OCI-LY1 (cell line): Measurements from ENCODE around the gene KRTAP3-1.

ENCODE experiments used
- H2AFZ ChIP-seq: fragments of 200-600 bp; sonication (generic), shearing (Covaris generic); 2 replicates; pipeline ENCODE4 v1.6.0; 2014; ENCODE audit warnings: antibody characterized with exemption, mild to moderate bottlenecking, low read length
- H3F3A ChIP-seq: fragments of 200-600 bp; sonication (generic), shearing (Covaris generic); 2 replicates; pipeline ENCODE4 v1.6.0; 2014; ENCODE audit warnings: mild to moderate bottlenecking, antibody characterized with exemption, low read length, moderate library complexity; ENCODE audit not compliant: insufficient read depth
- H3K27ac ChIP-seq: fragments of 200-600 bp; sonication (generic); 2 replicates; pipeline ENCODE4 v1.5.1; 2014; ENCODE audit warnings: low read length, mixed run types, mild to moderate bottlenecking, low read depth; ENCODE audit not compliant: poor library complexity, severe bottlenecking
- H3K27me3 ChIP-seq: fragments of 200-600 bp; sonication (generic); 2 replicates; pipeline ENCODE4 v1.6.0; 2014; ENCODE audit warnings: antibody characterized with exemption, mild to moderate bottlenecking, low read length, moderate library complexity; ENCODE audit not compliant: insufficient read depth
- H3K36me3 ChIP-seq: fragments of 200-600 bp; sonication (generic); 2 replicates; pipeline ENCODE4 v1.6.1; 2014; ENCODE audit warnings: mild to moderate bottlenecking, antibody characterized with exemption, low read length, moderate library complexity, mixed read lengths; ENCODE audit not compliant: insufficient read depth
- H3K4me1 ChIP-seq: fragments of 200-600 bp; sonication (generic); 2 replicates; pipeline ENCODE4 v1.5.1; 2014; ENCODE audit warnings: mild to moderate bottlenecking, low read length, moderate library complexity; ENCODE audit not compliant: insufficient read depth, severe bottlenecking
- H3K4me2 ChIP-seq: fragments of 200-600 bp; sonication (generic), shearing (Covaris generic); 2 replicates; pipeline ENCODE4 v1.6.1; 2014; ENCODE audit warnings: low read length
- H3K4me3 ChIP-seq: fragments of 200-600 bp; sonication (generic); 2 replicates; pipeline ENCODE4 v1.5.1; 2014; ENCODE audit warnings: low read length, low read depth, mild to moderate bottlenecking, mixed read lengths; ENCODE audit not compliant: poor library complexity, severe bottlenecking
- H3K79me2 ChIP-seq: fragments of 200-600 bp; shearing (Covaris generic); 2 replicates; pipeline ENCODE4 v1.6.1; 2016; ENCODE audit warnings: mixed run types, low read length, mixed read lengths; ENCODE audit not compliant: insufficient read depth
- H3K9ac ChIP-seq: fragments of 200-600 bp; sonication (generic), shearing (Covaris generic); 2 replicates; pipeline ENCODE4 v1.6.1; 2014; ENCODE audit warnings: mild to moderate bottlenecking, low read length, mixed read lengths
- H3K9me2 ChIP-seq: fragments of 200-600 bp; sonication (generic), shearing (Covaris generic); 2 replicates; pipeline ENCODE4 v1.6.1; 2014; ENCODE audit warnings: low read depth, mild to moderate bottlenecking, low read length, mixed read lengths
- H3K9me3 ChIP-seq: fragments of 200-600 bp; shearing (Covaris generic); 2 replicates; pipeline ENCODE4 v1.6.1; 2014; ENCODE audit warnings: low read length, mixed read lengths
- H4K20me1 ChIP-seq: fragments of 200-600 bp; sonication (generic), shearing (Covaris generic); 2 replicates; pipeline ENCODE4 v1.6.0; 2016; ENCODE audit warnings: mild to moderate bottlenecking, low read length; ENCODE audit not compliant: insufficient read depth
- CTCF ChIP-seq: fragments of 200-600 bp; sonication (generic), shearing (Covaris generic); IDR thresholded peaks from 2 replicates; pipeline ENCODE4 v1.5.1; 2017; ENCODE audit warnings: mild to moderate bottlenecking, antibody characterized with exemption, low read length, moderate library complexity, mixed read lengths
- EZH2 ChIP-seq: fragments of 200-600 bp; sonication (generic), shearing (Covaris generic); IDR thresholded peaks from 2 replicates; pipeline ENCODE4 v1.8.0; 2017; ENCODE audit warnings: borderline replicate concordance, mixed run types, mild to moderate bottlenecking, antibody characterized with exemption, low read length, moderate library complexity, mixed read lengths

The KRTAP3-1 gene

GRCh38 chr17:41004397-41004796, 4.5 kb downstream of the KRTAP3-1 start:
- Histone ChIP-seq H3K4me2 (no peak overlapping the region), H3K27me3 (no peaks in the 10 kb centered on the region; the same call in 1 of the 2 replicates), H3K9me2 (no peaks in the 10 kb centered on the region), H3F3A (no peaks in the 10 kb centered on the region), H3K79me2 (no peaks in the 10 kb centered on the region), H3K9ac (no peak overlapping the region), H3K36me3 (no peaks in the 10 kb centered on the region), H4K20me1 (no peaks in the 10 kb centered on the region), H3K27ac (no peak overlapping the region), H2AFZ (no peak overlapping the region), H3K9me3 (no peaks in the 10 kb centered on the region), H3K4me3 (no peak overlapping the region), H3K4me1 (no peaks in the 10 kb centered on the region)
- no peak for TF ChIP-seq EZH2
- TF ChIP-seq CTCF: no peak

- Histone ChIP-seq H3K27me3 (no peaks in the 10 kb centered on the region; the same call in 1 of the 2 replicates), H3F3A (no peaks in the 10 kb centered on the region), H2AFZ (no peak overlapping the region), H3K27ac (no peak overlapping the region), H3K79me2 (no peaks in the 10 kb centered on the region), H3K4me2 (no peak overlapping the region), H3K4me1 (no peaks in the 10 kb centered on the region), H3K9ac (no peak overlapping the region), H3K4me3 (no peak overlapping the region), H3K36me3 (no peaks in the 10 kb centered on the region), H3K9me2 (no peaks in the 10 kb centered on the region), H4K20me1 (no peaks in the 10 kb centered on the region), H3K9me3 (no peaks in the 10 kb centered on the region)
- TF ChIP-seq CTCF: no peak
- TF ChIP-seq EZH2: no peak
Measured at GRCh38 chr17:41003926-41004325, 5.0 kb downstream of the KRTAP3-1 start.

- H3K9me3 ChIP-seq: no peaks in the 10 kb centered on the region
- no peak for TF ChIP-seq CTCF
- TF ChIP-seq EZH2: no peak
- H3K36me3 ChIP-seq: no peaks in the 10 kb centered on the region
- H3K4me1 ChIP-seq: no peaks in the 10 kb centered on the region
- no peaks in the 10 kb centered on the region for H4K20me1 ChIP-seq
- H3K27me3 ChIP-seq: no peaks in the 10 kb centered on the region; the same call in 1 of the 2 replicates
- no peaks in the 10 kb centered on the region for H3F3A ChIP-seq
- no peak overlapping the region for H3K4me2 ChIP-seq
- no peak overlapping the region for H2AFZ ChIP-seq
- H3K79me2 ChIP-seq: no peaks in the 10 kb centered on the region
- H3K9me2 ChIP-seq: no peaks in the 10 kb centered on the region
- H3K4me3 ChIP-seq: no peak overlapping the region
- no peak overlapping the region for H3K27ac ChIP-seq
- no peak overlapping the region for H3K9ac ChIP-seq
Measured at GRCh38 chr17:41002814-41003213, 6.1 kb downstream of the KRTAP3-1 start.
